Measurements from ENCODE around the gene PCNX3.
A peak's percentile ranks its signal among the peaks of the same experiment; 100 is the strongest.
"Not testable (repeated sequence)": the region's sequence is repeated elsewhere in the genome, so short reads cannot be mapped to it uniquely, and the experiment has no call there.

Gene PCNX3

DNA sequence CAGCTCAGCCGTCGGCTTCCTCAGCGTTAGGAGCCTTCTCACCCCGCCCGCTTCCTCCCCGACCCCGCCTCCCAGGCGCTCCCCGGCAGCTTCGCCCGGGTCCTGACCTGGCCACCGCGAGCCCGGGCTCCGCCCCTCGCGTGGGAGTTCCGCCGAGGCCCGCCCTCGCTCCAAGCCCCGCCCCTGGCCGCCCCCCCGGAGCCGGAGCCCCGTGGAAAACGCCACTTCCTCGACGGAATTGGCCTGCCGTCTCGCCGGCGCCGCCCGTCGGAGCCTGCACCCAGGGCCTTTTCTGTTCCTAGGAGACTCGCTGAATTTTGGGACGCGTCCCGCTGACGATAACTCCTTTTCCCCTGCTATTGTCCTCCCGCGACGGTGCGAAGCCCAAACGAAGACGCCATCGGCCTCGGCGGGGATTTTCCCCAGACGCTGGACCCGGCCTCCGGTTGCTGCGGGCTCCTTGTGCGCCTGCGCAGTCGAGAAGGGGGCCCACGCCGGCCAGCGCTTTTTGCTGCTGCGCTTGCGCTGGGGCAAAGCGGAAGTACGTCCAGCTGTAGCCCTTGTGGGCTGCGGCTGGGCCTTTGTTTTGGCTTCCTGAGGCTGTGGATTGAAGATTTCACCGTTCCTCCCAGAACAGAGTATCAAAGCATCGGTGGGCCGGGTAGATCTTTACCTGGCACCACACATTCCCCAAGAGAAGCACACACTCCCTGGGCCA lies 37.1 kb downstream of the PCNX3 start:
- H3K9ac ChIP-seq (ENCODE audit: low read depth, low read length): peak overlapping the region; percentile 90
- H3K36me3 ChIP-seq (ENCODE audit: insufficient read depth, low read length): peaks cover 42% of the 10 kb centered on the region
- H3K4me1 ChIP-seq (ENCODE audit: insufficient read depth, low read length): peaks cover 12% of the 10 kb centered on the region; the same call in 1 of the 2 replicates
- under 1% methylated on average over 68 of the region's 68 CpGs for WGBS
- peak overlapping the region; percentile 68 for H3K4me3 ChIP-seq (ENCODE audit: low read length)
- H3K9me3 ChIP-seq (ENCODE audit: insufficient read depth, low read depth, low read length): no peaks in the 10 kb centered on the region
- peak overlapping the region; percentile 99 for H3K27ac ChIP-seq (ENCODE audit: low read depth, low read length)
- H3K27me3 ChIP-seq (ENCODE audit: insufficient read depth, low read length): no peaks in the 10 kb centered on the region; the same call in 1 of the 2 replicates

GRCh38 chr11:65653229-65654225 lies 38.0 kb downstream of the PCNX3 start:
- Histone ChIP-seq H3K4me3 (ENCODE audit: low read length) (peak overlapping the region; percentile 68), H3K27me3 (ENCODE audit: insufficient read depth, low read length) (no peaks in the 10 kb centered on the region), H3K9ac (ENCODE audit: low read depth, low read length) (peak overlapping the region; percentile 90), H3K36me3 (ENCODE audit: insufficient read depth, low read length) (peaks cover 50% of the 10 kb centered on the region), H3K27ac (ENCODE audit: low read depth, low read length) (peak overlapping the region; percentile 99), H3K9me3 (ENCODE audit: insufficient read depth, low read depth, low read length) (no peaks in the 10 kb centered on the region), H3K4me1 (ENCODE audit: insufficient read depth, low read length) (peaks cover 12% of the 10 kb centered on the region; the same call in 1 of the 2 replicates)
- WGBS: 72% methylated on average over 12 of the region's 12 CpGs

GRCh38 chr11:65654375-65655349 lies 39.1 kb downstream of the PCNX3 start:
- 93% methylated on average over 14 of the region's 14 CpGs for WGBS
- H3K9ac ChIP-seq (ENCODE audit: low read depth, low read length): no peak overlapping the region
- H3K27ac ChIP-seq (ENCODE audit: low read depth, low read length): no peak overlapping the region
- peaks cover 12% of the 10 kb centered on the region; the same call in 1 of the 2 replicates for H3K4me1 ChIP-seq (ENCODE audit: insufficient read depth, low read length)
- no peak overlapping the region for H3K4me3 ChIP-seq (ENCODE audit: low read length)
- no peaks in the 10 kb centered on the region for H3K27me3 ChIP-seq (ENCODE audit: insufficient read depth, low read length)
- no peaks in the 10 kb centered on the region for H3K9me3 ChIP-seq (ENCODE audit: insufficient read depth, low read depth, low read length)
- H3K36me3 ChIP-seq (ENCODE audit: insufficient read depth, low read length): peaks cover 57% of the 10 kb centered on the region

DNA sequence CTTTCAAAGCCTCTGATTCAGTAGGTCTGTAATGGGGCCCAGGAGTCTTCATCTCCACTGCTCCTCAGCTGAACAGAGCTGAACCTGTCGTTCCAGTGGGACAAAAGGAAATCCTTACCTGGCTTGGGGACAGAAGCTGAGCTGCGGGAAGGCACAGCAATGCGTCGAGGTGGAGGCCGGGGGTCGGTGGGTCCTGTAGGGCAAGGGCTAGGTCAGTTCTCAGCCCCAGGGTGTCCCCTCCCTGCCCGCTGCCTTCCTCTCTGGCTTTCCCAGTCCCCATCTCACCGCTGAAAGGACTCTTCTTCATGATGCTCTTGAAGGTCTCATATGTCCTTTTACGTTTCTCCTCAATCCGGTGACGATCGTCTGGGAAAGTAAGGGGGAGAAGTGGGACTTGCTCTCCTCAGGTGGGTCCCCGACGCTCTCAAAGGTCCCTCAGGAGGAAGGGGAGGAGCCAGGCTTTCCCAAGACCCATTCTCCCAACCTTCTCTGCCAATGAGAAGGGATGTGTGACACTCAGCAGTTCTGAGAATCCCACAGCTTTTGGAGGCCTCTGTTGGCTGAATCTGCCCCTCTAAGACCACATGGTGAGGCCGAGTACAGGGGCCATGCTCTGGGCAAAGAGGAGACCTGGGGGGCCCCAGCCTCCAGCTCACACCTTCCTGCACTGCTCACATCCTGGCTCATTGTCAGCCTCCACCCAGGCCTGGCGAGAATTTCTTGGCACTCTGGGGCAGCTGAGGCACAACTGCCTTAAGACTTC lies 40.2 kb downstream of the PCNX3 start:
- Histone ChIP-seq H3K9me3 (ENCODE audit: insufficient read depth, low read depth, low read length) (no peaks in the 10 kb centered on the region), H3K4me3 (ENCODE audit: low read length) (no peak overlapping the region), H3K36me3 (ENCODE audit: insufficient read depth, low read length) (peaks cover 65% of the 10 kb centered on the region), H3K4me1 (ENCODE audit: insufficient read depth, low read length) (peaks cover 12% of the 10 kb centered on the region; the same call in 1 of the 2 replicates), H3K9ac (ENCODE audit: low read depth, low read length) (no peak overlapping the region), H3K27ac (ENCODE audit: low read depth, low read length) (no peak overlapping the region), H3K27me3 (ENCODE audit: insufficient read depth, low read length) (no peaks in the 10 kb centered on the region)
- WGBS: 93% methylated on average over 16 of the region's 16 CpGs

DNA sequence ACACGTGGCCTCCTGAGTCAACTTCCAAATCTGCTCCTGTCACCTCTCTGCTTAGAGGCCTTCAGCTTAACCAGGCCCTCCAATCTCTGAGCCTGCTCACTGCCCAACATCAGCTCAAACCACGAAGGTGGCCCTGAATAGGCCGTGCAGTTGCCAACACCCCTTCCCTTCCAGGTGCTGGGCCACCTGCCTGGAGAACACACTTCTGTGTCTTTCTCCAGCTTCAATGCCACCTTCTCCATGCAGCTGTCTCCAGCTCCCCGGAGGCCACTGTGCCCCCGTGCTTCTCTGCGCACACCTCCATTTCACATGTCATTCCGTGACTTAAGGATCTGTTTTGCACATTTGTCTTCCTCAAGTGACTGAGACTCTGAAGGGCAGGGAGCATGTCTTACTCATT lies 41.9 kb downstream of the PCNX3 start:
- peaks cover 7% of the 10 kb centered on the region; the same call in 1 of the 2 replicates for H3K4me1 ChIP-seq (ENCODE audit: insufficient read depth, low read length)
- whole genome bisulfite sequencing: 94% methylated on average over 7 of the region's 7 CpGs
- no peaks in the 10 kb centered on the region for H3K27me3 ChIP-seq (ENCODE audit: insufficient read depth, low read length)
- H3K36me3 ChIP-seq (ENCODE audit: insufficient read depth, low read length): peaks cover 72% of the 10 kb centered on the region
- H3K27ac ChIP-seq (ENCODE audit: low read depth, low read length): no peak overlapping the region
- H3K9me3 ChIP-seq (ENCODE audit: insufficient read depth, low read depth, low read length): no peaks in the 10 kb centered on the region
- H3K9ac ChIP-seq (ENCODE audit: low read depth, low read length): no peak overlapping the region
- H3K4me3 ChIP-seq (ENCODE audit: low read length): no peak overlapping the region

- Histone ChIP-seq H3K27me3 (ENCODE audit: insufficient read depth, low read length) (no peaks in the 10 kb centered on the region), H3K9ac (ENCODE audit: low read depth, low read length) (no peak overlapping the region), H3K9me3 (ENCODE audit: insufficient read depth, low read depth, low read length) (no peaks in the 10 kb centered on the region), H3K27ac (ENCODE audit: low read depth, low read length) (no peak overlapping the region), H3K4me3 (ENCODE audit: low read length) (no peak overlapping the region), H3K4me1 (ENCODE audit: insufficient read depth, low read length) (peaks cover 3% of the 10 kb centered on the region; the same call in 1 of the 2 replicates), H3K36me3 (ENCODE audit: insufficient read depth, low read length) (peaks cover 72% of the 10 kb centered on the region)
- 95% methylated on average over 21 of the region's 21 CpGs for WGBS
Observed at GRCh38 chr11:65658174-65659021, 42.8 kb downstream of the PCNX3 start.

- Histone ChIP-seq H3K36me3 (ENCODE audit: insufficient read depth, low read length) (peaks cover 60% of the 10 kb centered on the region), H3K4me1 (ENCODE audit: insufficient read depth, low read length) (peaks cover 4% of the 10 kb centered on the region; the same call in 1 of the 2 replicates), H3K4me3 (ENCODE audit: low read length) (no peak overlapping the region), H3K27ac (ENCODE audit: low read depth, low read length) (no peak overlapping the region), H3K9ac (ENCODE audit: low read depth, low read length) (no peak overlapping the region), H3K27me3 (ENCODE audit: insufficient read depth, low read length) (no peaks in the 10 kb centered on the region), H3K9me3 (ENCODE audit: insufficient read depth, low read depth, low read length) (no peaks in the 10 kb centered on the region)
- WGBS: 94% methylated on average over 9 of the region's 9 CpGs
Observed at GRCh38 chr11:65660038-65660437, 44.5 kb downstream of the PCNX3 start.

GRCh38 chr11:65660908-65661307 lies 45.3 kb downstream of the PCNX3 start:
- not testable (repeated sequence) for H3K27ac ChIP-seq (ENCODE audit: low read depth, low read length); H3K27me3 ChIP-seq (ENCODE audit: insufficient read depth, low read length); H3K4me1 ChIP-seq (ENCODE audit: insufficient read depth, low read length); H3K4me3 ChIP-seq (ENCODE audit: low read length); H3K9me3 ChIP-seq (ENCODE audit: insufficient read depth, low read depth, low read length); H3K9ac ChIP-seq (ENCODE audit: low read depth, low read length)
- WGBS: 94% methylated on average over 9 of the region's 9 CpGs
- peaks cover 51% of the 10 kb centered on the region for H3K36me3 ChIP-seq (ENCODE audit: insufficient read depth, low read length)

- Histone ChIP-seq H3K4me1 (ENCODE audit: insufficient read depth, low read length) (peaks cover 4% of the 10 kb centered on the region; the same call in 1 of the 2 replicates), H3K27ac (ENCODE audit: low read depth, low read length) (peak overlapping the region; percentile 64; the same call in 1 of the 2 replicates), H3K27me3 (ENCODE audit: insufficient read depth, low read length) (no peaks in the 10 kb centered on the region), H3K36me3 (ENCODE audit: insufficient read depth, low read length) (peaks cover 44% of the 10 kb centered on the region), H3K4me3 (ENCODE audit: low read length) (peak overlapping the region; percentile 80), H3K9me3 (ENCODE audit: insufficient read depth, low read depth, low read length) (no peaks in the 10 kb centered on the region), H3K9ac (ENCODE audit: low read depth, low read length) (peak overlapping the region; percentile 77)
- WGBS: 82% methylated on average over 21 of the region's 25 CpGs
Observed at GRCh38 chr11:65661599-65662246, 46.1 kb downstream of the PCNX3 start.

All from HUES64 (cell line).